Stimulated activated CD4-positive, alpha-beta T cell treated with anti-CD3 and anti-CD28 coated beads, Interleukin-1b, Interleukin-23, amount 100 ng/mL, for 1 hour (primary cell): Measurements from ENCODE around the gene WDTC1.
"Not testable (repeated sequence)": the region's sequence is repeated elsewhere in the genome, so short reads cannot be mapped to it uniquely, and the experiment has no call there.

Experiments
- DNase-seq, 2 donors: peaks; one replicate each; pipeline ENCODE4 v3.0.0-alpha.2; 2020; ENCODE audit warnings: low read depth in 2 of 2

Gene WDTC1

DNA sequence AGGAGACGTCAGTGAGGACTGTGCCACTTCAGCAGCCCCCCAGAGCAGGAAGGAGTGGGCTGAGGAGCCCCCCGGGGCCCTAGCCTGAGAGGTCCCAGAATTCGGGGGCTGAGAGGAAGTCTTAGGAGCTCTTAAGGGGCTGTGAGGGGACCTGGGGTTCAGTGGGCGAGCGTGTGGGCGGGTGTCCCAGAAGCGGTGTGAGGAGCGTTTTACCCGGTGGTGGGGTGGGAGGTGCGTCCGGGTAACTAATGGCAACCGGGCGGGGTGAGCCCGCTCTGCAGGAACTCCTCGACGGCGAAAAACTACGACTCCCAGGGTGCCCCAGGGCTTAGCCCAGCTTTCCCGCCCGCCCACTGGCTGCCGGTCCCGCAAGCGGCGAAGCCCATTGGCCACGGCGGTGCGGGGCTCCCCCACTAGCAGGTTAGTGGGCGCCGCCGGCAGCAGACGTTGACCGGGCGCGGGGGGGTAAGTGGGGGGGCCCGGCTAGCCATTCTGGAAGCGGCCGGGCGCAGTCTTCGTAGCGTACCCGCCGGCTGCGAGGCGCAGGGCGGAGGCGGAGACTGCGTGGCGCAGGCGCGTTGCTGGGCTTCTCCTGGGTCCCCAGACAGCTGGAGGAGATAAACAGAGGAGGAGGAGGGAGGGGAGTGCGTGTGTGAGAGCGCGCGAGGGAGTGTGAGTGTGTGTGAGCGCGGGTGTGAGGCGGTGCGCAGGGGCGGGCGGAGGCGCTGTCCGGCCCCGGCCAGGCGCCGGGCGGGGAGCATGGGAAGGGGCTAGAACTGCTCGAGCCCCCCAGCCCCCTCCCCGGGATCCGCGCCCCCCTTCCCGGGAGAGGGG, at the start of gene WDTC1:
WDTC1 (plus strand) TSS at position 584 of the 834 bp plus-strand sequence. CDS start 26,423 bp downstream, outside the sequence.
- DNase-seq = peak; percentile 93 to 98

GRCh38 chr1:27184665-27185064, 49.8 kb upstream of the WDTC1 start:
- DNase-seq = not testable (repeated sequence)

DNA sequence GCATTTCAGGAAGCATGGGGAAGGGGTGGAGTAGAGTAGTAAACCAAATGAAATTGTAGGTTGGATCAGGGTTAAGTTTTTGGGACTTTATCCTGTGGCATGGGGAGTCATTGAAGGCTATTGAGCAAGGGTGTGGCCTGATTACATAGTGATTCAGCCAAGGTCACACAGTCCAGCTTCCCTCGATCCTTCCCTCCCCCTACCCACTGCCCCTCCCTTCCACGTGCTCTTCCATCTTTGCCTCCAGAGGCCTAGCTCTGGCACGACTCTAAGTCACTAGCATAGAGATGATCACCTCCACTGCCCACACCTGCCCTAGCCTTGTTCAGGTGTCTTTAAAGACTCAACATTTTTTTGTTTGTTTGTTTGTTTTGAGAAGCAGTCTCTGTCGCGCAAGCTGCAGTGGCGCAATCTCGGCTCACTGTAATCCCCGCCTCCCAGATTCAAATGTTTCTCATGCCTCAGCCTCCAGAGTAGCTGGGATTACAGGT, 42.3 kb upstream of the WDTC1 start:
- no peak for DNase-seq

GRCh38 chr1:27193194-27193593, 41.2 kb upstream of the WDTC1 start:
- no peak for DNase-seq

GRCh38 chr1:27201295-27201694, 33.1 kb upstream of the WDTC1 start:
- DNase-seq = no peak

DNA sequence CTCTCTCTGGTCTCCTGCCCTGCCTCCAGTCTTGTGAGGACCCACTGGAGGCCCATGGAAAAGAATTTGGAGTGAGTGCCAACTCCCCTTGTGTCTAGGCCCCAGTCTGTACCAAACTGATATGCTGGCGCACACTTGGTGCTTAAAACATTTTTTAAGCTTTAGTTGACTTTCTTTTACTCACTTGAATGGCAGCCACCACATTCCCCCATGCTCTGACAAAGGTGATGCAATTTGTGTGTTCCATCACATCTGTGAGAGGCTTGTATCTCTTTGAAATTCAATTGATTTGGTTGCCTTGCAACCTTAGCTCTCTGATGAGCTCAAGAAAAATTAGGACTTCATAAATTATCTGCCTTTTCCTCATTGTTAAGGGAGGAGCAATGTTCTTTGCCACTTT, 30.5 kb upstream of the WDTC1 start:
- no peak for DNase-seq

GRCh38 chr1:27207238-27207637, 27.2 kb upstream of the WDTC1 start:
- DNase-seq = not testable (repeated sequence)

DNA sequence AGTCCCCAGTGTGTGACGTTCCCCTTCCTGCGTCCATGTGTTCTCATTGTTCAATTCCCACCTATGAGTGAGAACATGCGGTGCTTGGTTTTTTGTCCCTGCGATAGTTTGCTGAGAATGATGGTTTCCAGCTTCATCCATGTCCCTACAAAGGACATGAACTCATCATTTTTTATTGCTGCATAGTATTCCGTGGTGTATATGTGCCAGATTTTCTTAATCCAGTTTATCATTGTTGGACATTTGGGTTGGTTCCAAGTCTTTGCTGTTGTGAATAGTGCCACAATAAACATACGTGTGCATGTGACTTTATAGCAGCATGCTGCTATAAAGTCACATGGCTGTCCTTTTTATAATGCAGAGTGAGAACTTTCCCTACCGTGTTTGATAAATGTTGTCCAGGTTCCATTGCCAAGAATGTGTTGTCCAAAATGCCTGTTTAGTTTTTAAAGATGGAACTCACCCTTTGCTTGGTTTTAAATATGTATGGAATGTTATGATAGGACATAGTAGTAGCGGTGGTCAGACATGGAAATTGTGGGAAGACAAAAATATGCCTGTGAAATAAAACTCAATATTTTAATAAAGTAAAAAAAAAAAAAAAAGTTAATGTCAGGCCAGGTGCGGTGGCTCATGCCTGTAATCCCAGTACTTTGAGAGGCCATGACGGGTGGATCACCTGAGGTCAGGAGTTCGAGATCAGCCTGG, 26.1 kb upstream of the WDTC1 start:
- DNase-seq = not testable (repeated sequence)

GRCh38 chr1:27216466-27216865, 18.0 kb upstream of the WDTC1 start:
- DNase-seq = no peak

- no peak for DNase-seq
These were observed 17.0 kb upstream of the WDTC1 start for GRCh38 chr1:27217401-27217800.

DNA sequence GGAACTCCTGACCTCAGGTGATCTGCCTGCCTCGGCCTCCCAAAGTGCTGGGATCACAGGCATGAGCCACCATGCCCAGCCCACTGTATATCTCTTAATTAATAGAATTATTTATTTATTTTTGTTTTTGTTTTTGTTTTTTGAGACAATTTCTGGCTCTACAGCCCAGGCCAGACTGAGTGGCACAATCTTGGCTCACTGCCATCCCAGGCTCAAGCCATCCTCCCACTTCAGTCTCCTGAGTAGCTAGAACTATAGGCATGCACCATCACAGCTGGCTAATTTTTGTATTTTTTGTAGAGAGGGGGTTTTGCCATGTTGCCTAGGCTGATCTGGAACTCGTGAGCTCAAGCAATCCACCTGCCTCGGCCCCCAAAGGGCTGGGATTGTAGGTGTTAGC, 15.7 kb upstream of the WDTC1 start:
- DNase-seq = no peak

DNA sequence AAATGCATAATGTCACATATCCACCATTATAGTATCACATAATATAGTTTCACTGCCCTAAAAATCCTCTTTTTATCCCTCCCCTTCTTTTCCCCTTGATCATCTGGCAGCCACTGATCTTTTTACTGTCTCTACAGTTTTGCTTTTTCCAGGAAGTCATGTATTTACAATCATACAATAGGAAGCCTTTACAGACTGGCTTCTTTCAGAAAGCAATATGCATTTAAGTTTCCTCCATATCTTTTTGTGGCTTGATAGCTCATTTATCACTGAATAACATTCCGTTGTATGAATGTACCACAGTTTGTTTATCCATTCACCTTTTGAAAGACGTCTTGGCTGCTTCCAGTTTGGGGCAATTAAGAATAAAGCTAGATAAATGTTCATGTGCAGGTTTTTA, 14.3 kb upstream of the WDTC1 start:
- DNase-seq = no peak

- not testable (repeated sequence) for DNase-seq
These were observed 13.5 kb upstream of the WDTC1 start for GRCh38 chr1:27220702-27221497.

DNA sequence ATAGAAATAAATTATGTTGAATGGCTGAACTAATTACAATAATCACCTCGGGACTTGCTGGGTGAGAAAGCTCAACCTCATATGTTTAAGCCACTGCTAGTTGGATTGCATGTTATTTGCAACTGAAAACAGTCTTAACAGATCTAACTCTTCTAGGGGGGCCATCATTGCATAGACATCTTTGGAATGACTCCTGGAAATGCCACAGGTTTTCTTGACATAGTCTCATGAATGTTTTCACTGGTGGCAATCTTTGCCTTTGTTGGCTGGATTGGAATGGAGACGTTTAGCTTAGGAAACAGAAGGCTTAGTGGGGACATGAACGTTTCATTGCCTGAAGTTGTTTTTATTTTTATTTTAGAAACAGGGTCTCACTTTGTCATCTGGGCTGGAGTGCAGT, 8.8 kb upstream of the WDTC1 start:
- DNase-seq = no peak

DNA sequence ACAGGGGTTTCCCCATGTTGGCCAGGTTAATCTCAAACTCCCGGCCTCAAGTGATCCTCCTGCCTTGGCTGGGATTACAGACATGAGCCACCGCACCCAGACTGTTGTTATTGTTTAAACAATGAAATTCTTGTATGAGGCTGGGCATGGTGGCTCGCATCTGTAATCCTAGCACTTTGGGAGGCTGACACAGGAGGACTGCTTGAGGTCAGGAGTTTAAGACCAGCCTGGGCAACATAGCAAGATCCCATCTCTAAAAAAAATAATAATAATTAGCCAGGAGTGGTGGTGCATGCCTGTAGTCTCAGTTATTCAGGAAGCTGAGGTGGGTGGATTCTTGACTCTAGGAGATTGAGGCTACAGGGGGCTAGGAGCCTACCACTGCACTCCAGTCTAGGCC, 6.7 kb upstream of the WDTC1 start:
- DNase-seq = no peak

GRCh38 chr1:27233667-27234048, 774 bp upstream of the WDTC1 start:
- DNase-seq = no peak

DNA sequence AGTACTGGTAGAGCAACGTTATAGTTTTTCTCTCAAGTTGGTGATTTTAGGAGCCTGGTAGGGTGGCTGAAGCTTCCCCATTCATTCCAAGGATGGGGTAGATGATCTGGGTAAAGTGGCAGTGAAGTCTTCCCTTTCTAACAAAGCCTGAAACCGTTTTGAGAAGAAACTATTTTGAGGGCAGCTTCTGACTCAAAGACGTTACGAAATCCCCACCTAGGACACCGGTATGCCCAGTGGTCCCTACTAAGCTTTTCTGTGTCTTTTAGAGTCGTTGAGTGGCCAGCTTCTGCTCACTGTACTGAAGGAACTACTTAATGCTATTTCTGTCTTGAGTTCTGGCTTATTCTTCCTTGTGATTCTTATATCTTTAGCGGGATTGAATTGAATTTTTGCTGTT, 1.4 kb downstream of the WDTC1 start:
- DNase-seq = no peak

GRCh38 chr1:27237112-27237511, 2.7 kb downstream of the WDTC1 start:
- no peak for DNase-seq

DNA sequence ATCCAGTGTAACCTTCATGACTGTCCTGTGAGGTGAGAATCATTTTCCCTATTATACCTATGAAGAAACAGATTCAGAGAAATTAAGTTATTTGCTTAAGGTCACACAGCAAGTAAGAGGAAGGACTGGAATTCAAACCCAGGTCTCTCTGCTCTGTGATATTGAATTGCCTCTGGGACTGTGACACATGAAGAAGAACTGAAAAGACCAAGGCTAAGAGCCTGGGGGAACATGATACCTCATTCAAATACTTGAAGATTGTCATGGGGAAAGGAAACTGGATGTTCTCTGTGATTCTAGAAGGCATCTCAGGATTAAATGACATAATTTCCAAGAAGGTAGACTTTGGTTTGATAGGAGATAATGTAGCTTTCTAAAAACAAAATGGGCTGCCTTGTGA, 3.6 kb downstream of the WDTC1 start:
- no peak for DNase-seq

GRCh38 chr1:27241677-27242076, 7.2 kb downstream of the WDTC1 start:
- no peak for DNase-seq

DNA sequence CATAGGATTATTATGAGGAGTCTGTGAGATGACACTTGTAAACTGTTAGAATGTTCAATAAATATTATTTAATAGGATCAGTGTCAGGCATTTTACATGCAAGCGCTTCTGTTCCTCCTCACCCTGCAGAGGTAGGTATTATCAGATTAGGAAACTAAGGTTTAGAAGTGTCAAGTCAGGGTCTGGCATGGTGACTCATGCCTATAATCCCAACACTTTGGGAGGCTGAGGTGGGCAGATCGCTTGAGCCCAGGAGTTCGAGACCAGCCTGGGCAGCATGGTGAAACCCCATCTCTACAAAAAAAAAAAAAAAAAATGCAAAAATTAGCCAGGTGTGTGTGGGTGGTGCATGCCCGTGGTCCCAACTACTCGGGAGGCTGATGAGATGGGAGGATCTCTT, 9.2 kb downstream of the WDTC1 start:
- not testable (repeated sequence) for DNase-seq

- DNase-seq = no peak
These were observed 11.8 kb downstream of the WDTC1 start for GRCh38 chr1:27246194-27246593.
